GM12878 (cell line): Measurements from ENCODE around the gene EMP3. TPM values are rescaled to one million over a fixed set of nuclear protein-coding genes. Genes with fewer than 3 reads are reported as not detected.

Source experiments
- ASH2L ChIP-seq: fragments of 300-600, 200-600 bp; sonication (generic); IDR thresholded peaks from 2 replicates; pipeline ENCODE4 v1.6.1; 2017; ENCODE audit warnings: low read depth, mild to moderate bottlenecking, borderline replicate concordance
- BRCA1 ChIP-seq: IDR thresholded peaks from 2 replicates; pipeline ENCODE4 v1.6.1; 2011; ENCODE audit warnings: low read depth, low read length, improper control_type of control experiment
- FOXK2 ChIP-seq: fragments of 450-650 bp; IDR thresholded peaks from 2 replicates; pipeline ENCODE4 v1.6.1; 2017; ENCODE audit warnings: mild to moderate bottlenecking, moderate library complexity
- GABPA ChIP-seq: IDR thresholded peaks from 2 replicates; pipeline ENCODE4 v1.6.1; 2014; ENCODE audit warnings: antibody characterized with exemption, low read depth, mild to moderate bottlenecking, inconsistent platforms
- HCFC1 ChIP-seq: fragments of 150-350 bp; IDR thresholded peaks from 2 replicates; pipeline ENCODE4 v1.6.1; 2014; ENCODE audit warnings: low read length
- NKRF ChIP-seq: fragments of 450-650 bp; conservative IDR thresholded peaks from 2 replicates; pipeline ENCODE4 v1.6.1; 2017; ENCODE audit warnings: mild to moderate bottlenecking, moderate library complexity
- PAX5 ChIP-seq: IDR thresholded peaks from 2 replicates; pipeline ENCODE4 v1.6.1; 2011; ENCODE audit warnings: low read depth, low read length, borderline replicate concordance
- PAX8 ChIP-seq: fragments of 450-650 bp; IDR thresholded peaks from 2 replicates; pipeline ENCODE4 v1.6.1; 2017; ENCODE audit warnings: mild to moderate bottlenecking, moderate library complexity
- RAD21 ChIP-seq: IDR thresholded peaks from 2 replicates; pipeline ENCODE4 v1.6.1; 2011; ENCODE audit warnings: mild to moderate bottlenecking, low read depth, low read length, moderate library complexity; ENCODE audit not compliant: insufficient read depth
- RB1 ChIP-seq: fragments of 450-650 bp; formaldehyde crosslinking; IDR thresholded peaks from 2 replicates; pipeline ENCODE4 v1.6.1; 2017; ENCODE audit warnings: mild to moderate bottlenecking, borderline replicate concordance
- RELA ChIP-seq: fragments of 450-650 bp; IDR thresholded peaks from 2 replicates; pipeline ENCODE4 v1.8.0; 2014; ENCODE audit warnings: borderline replicate concordance; ENCODE audit not compliant: partially characterized antibody
- WRNIP1 ChIP-seq: IDR thresholded peaks from 2 replicates; pipeline ENCODE4 v1.6.1; 2011; ENCODE audit warnings: low read depth, low read length, improper control_type of control experiment, borderline replicate concordance
- ZBTB11 ChIP-seq: fragments of 450-650 bp; formaldehyde crosslinking; IDR thresholded peaks from 2 replicates; pipeline ENCODE4 v1.5.0; 2022; ENCODE audit warnings: mild to moderate bottlenecking, missing genetic modification characterization
- ZNF217 ChIP-seq: fragments of 450-650 bp; IDR thresholded peaks from 2 replicates; pipeline ENCODE4 v1.6.1; 2017; ENCODE audit warnings: antibody characterized with exemption, mild to moderate bottlenecking
- ZNF592 ChIP-seq: fragments of 450-650 bp; IDR thresholded peaks from 2 replicates; pipeline ENCODE4 v1.6.1; 2017; ENCODE audit warnings: mild to moderate bottlenecking, moderate library complexity
- polyA plus RNA-seq, 11 experiments: library from polyadenylated mRNA; depleted of rRNA in 4 of 11; unstranded in 6 of 11; stranded (reverse) in 5 of 11; fragments of >200 nt; fragmentation: Nextera tagmentation in 4 of 11; fragmentation: Illumina TruSeq in 1 of 11; extraction: Ambion mirVana in 4 of 11; extraction: Trizol in 1 of 11; gene quantifications; 1 replicate in 1 of 11; 2 replicates in 10 of 11; pipeline versions ENCODE4 v1.2.1 to v1.2.3, GENCODE V29; 2011 to 2016; ENCODE audit warnings: inconsistent platforms in 2 of 11, missing spikeins in 2 of 11, low read depth in 1 of 11
- total RNA-seq, 4 experiments: library from RNA; depleted of rRNA in 3 of 4; stranded (reverse); fragments of >200 nt in 3 of 4; fragmentation: Illumina TruSeq in 1 of 4; extraction: Trizol in 1 of 4; gene quantifications; 2 replicates each; pipeline versions ENCODE4 v1.2.1 to v1.2.3, GENCODE V29; 2013 to 2021
- TF ChIP-seq, protein P1 (sequence below): fragments of 150-350 bp; IDR thresholded peaks from 2 replicates; pipeline ENCODE4 v1.6.1; 2014; ENCODE audit warnings: mild to moderate bottlenecking, low read depth, low read length
- TF ChIP-seq, protein P2 (sequence below): fragments of 450-650 bp; IDR thresholded peaks from 2 replicates; pipeline ENCODE4 v1.6.1; 2016; ENCODE audit warnings: mild to moderate bottlenecking

EMP3 gene
- total and polyA plus RNA-seq, 10 of the 15 experiments (the other 5 are each of a cell fraction or from before 2014, with no cell fraction given): 53.2 to 224 (median 134) TPM

DNA sequence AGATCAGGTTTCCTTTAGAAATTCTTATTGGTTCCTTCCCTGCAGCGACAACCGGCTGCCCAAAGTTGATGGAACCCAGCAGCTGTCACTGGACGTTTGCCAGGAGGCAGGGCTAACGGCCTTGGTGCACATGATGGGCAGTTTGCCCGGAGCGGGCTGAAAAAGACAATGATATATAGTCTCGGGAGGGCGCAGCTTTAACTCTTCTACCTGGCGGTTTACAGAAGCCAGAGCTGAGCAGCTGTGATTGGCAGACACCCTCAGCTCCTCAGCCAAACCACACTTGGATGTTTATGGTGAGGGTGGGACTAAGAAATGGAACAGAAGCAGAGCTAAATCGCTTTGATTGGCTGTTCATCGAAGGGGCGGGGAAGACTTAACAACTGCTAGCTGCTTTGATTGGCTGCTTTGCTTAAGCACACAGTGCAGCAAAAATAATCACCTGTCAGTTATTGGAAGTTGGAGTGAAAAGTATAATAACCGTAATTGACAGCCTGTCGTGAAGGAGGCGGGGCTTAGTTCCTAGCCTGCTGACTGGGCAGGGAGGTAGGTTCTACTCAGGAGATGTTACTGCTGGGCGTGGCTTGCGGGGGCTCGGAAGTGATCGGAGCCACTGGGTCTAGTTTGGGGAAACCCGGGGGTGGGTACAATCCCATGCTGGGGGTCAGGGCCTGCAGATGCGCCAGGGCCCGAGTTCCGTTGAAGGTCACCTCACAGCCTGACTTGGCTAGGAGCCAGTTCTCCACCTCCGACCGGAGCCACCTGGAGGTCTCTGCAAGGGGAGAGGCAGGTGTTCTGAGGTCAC is 7.5 kb downstream of the EMP3 start (continued):
- TF ChIP-seq, protein P1, sequence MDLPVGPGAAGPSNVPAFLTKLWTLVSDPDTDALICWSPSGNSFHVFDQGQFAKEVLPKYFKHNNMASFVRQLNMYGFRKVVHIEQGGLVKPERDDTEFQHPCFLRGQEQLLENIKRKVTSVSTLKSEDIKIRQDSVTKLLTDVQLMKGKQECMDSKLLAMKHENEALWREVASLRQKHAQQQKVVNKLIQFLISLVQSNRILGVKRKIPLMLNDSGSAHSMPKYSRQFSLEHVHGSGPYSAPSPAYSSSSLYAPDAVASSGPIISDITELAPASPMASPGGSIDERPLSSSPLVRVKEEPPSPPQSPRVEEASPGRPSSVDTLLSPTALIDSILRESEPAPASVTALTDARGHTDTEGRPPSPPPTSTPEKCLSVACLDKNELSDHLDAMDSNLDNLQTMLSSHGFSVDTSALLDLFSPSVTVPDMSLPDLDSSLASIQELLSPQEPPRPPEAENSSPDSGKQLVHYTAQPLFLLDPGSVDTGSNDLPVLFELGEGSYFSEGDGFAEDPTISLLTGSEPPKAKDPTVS: no peak
- no peak for TF ChIP-seq ZNF592
- TF ChIP-seq ZBTB11 (CRISPR knock-in tag): no peak
- TF ChIP-seq RB1: no peak
- TF ChIP-seq WRNIP1: no peak
- no peak; the same call in 1 of the 2 replicates for TF ChIP-seq NKRF
- no peak for TF ChIP-seq RELA
- no peak for TF ChIP-seq ZNF217
- TF ChIP-seq, protein P2, sequence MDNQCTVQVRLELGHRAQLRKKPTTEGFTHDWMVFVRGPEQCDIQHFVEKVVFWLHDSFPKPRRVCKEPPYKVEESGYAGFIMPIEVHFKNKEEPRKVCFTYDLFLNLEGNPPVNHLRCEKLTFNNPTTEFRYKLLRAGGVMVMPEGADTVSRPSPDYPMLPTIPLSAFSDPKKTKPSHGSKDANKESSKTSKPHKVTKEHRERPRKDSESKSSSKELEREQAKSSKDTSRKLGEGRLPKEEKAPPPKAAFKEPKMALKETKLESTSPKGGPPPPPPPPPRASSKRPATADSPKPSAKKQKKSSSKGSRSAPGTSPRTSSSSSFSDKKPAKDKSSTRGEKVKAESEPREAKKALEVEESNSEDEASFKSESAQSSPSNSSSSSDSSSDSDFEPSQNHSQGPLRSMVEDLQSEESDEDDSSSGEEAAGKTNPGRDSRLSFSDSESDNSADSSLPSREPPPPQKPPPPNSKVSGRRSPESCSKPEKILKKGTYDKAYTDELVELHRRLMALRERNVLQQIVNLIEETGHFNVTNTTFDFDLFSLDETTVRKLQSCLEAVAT: no peak
- no peak for TF ChIP-seq PAX5
- no peak for TF ChIP-seq BRCA1
- no peak for TF ChIP-seq FOXK2
- TF ChIP-seq ASH2L: no peak
- TF ChIP-seq HCFC1: no peak
- TF ChIP-seq RAD21: no peak
- no peak for TF ChIP-seq GABPA
- TF ChIP-seq PAX8: no peak
